Renal cortex interstitium (tissue), 11 donors: ENCODE measurements around the gene ABLIM2. TPM values are rescaled to one million over a fixed set of nuclear protein-coding genes. Genes with fewer than 3 reads are reported as not detected.

Experiments used
- DNase-seq, 11 donors: peaks; one replicate each; pipeline ENCODE4 v3.0.0-alpha.2; 2013; ENCODE audit warnings: low read depth in 9 of 11, low spot score in 4 of 11; ENCODE audit errors: extremely low read depth in 1 of 11
- polyA plus RNA-seq, 3 donors: library from polyadenylated mRNA; unstranded; fragments of 120-200 nt; gene quantifications; one replicate each; pipeline ENCODE4 v1.2.1, GENCODE V29; 2013; ENCODE audit not compliant: insufficient read length in 3 of 3

ABLIM2 gene
- polyA plus RNA-seq, 3 donors = 4.9 to 8.1 (median 5.6) TPM

GRCh38 chr4:8070736-8071718, 87.6 kb downstream of the ABLIM2 start:
- peak in 1 of 11 donors; percentile 10 for DNase-seq

GRCh38 chr4:8069102-8069752, 89.4 kb downstream of the ABLIM2 start:
- no peak for DNase-seq

GRCh38 chr4:8067945-8068896, 90.4 kb downstream of the ABLIM2 start:
- no peak for DNase-seq

GRCh38 chr4:8067274-8067936, 91.2 kb downstream of the ABLIM2 start:
- DNase-seq = no peak

- DNase-seq = no peak
These were observed 92.2 kb downstream of the ABLIM2 start for GRCh38 chr4:8066336-8066931.

GRCh38 chr4:8063974-8064563, 94.5 kb downstream of the ABLIM2 start:
- DNase-seq = no peak

GRCh38 chr4:8061573-8061972, 97.0 kb downstream of the ABLIM2 start:
- DNase-seq = no peak

GRCh38 chr4:8061145-8061544, 97.5 kb downstream of the ABLIM2 start:
- no peak for DNase-seq

- DNase-seq = no peak
These were observed 98.0 kb downstream of the ABLIM2 start for GRCh38 chr4:8060632-8061031.

GRCh38 chr4:8058031-8058479, 100.6 kb downstream of the ABLIM2 start:
- DNase-seq = no peak

GRCh38 chr4:8055206-8055605, 103.4 kb downstream of the ABLIM2 start:
- no peak for DNase-seq

GRCh38 chr4:8053688-8054449, 104.7 kb downstream of the ABLIM2 start:
- DNase-seq = no peak

- DNase-seq = no peak
These were observed 106.4 kb downstream of the ABLIM2 start for GRCh38 chr4:8052160-8052691.

GRCh38 chr4:8051644-8052043, 107.0 kb downstream of the ABLIM2 start:
- no peak for DNase-seq

- DNase-seq = peak in 10 of 11 donors; percentile 58 to 79 (median 72)
These were observed 107.9 kb downstream of the ABLIM2 start for GRCh38 chr4:8050555-8051206.

- DNase-seq = no peak
These were observed 108.4 kb downstream of the ABLIM2 start for GRCh38 chr4:8050180-8050554.
